SH-SY5Y (cell line): ENCODE data around the gene KIF26B.

ENCODE experiments used
- GATA2 ChIP-seq: IDR thresholded peaks from 2 replicates; pipeline ENCODE4 v1.6.1; 2011; ENCODE audit warnings: mild to moderate bottlenecking, low read depth, low read length
- GATA3 ChIP-seq: IDR thresholded peaks from 2 replicates; pipeline ENCODE4 v1.6.1; 2011; ENCODE audit warnings: low read depth, mild to moderate bottlenecking, low read length, moderate library complexity

KIF26B gene

GRCh38 chr1:245516284-245516759, 361.5 kb downstream of the KIF26B start:
- no peak for TF ChIP-seq GATA3
- TF ChIP-seq GATA2 = no peak

GRCh38 chr1:245520611-245521010, 365.8 kb downstream of the KIF26B start:
- TF ChIP-seq GATA3 = no peak
- TF ChIP-seq GATA2 = no peak

- TF ChIP-seq GATA2 (no peak), GATA3 (no peak)
Measured at GRCh38 chr1:245526141-245526540, 371.4 kb downstream of the KIF26B start.

GRCh38 chr1:245528258-245528635, 373.5 kb downstream of the KIF26B start:
- TF ChIP-seq GATA2 (no peak), GATA3 (no peak)

GRCh38 chr1:245530937-245531336, 376.2 kb downstream of the KIF26B start:
- TF ChIP-seq GATA2 (no peak), GATA3 (no peak)

- TF ChIP-seq GATA3 (no peak), GATA2 (no peak)
Measured at GRCh38 chr1:245537992-245538391, 383.2 kb downstream of the KIF26B start.

- no peak for TF ChIP-seq GATA3
- TF ChIP-seq GATA2 = no peak
Measured at GRCh38 chr1:245538671-245539070, 383.9 kb downstream of the KIF26B start.

- no peak for TF ChIP-seq GATA2
- no peak for TF ChIP-seq GATA3
Measured at GRCh38 chr1:245541369-245541768, 386.6 kb downstream of the KIF26B start.

GRCh38 chr1:245542365-245542764, 387.6 kb downstream of the KIF26B start:
- TF ChIP-seq GATA3 = no peak
- TF ChIP-seq GATA2 = no peak

- TF ChIP-seq GATA3 (no peak), GATA2 (no peak)
Measured at GRCh38 chr1:245544236-245544635, 389.5 kb downstream of the KIF26B start.

GRCh38 chr1:245546875-245547274, 392.1 kb downstream of the KIF26B start:
- TF ChIP-seq GATA2 (no peak), GATA3 (no peak)

- TF ChIP-seq GATA2 (no peak), GATA3 (no peak)
Measured at GRCh38 chr1:245549996-245550719, 395.4 kb downstream of the KIF26B start.

- TF ChIP-seq GATA3 = no peak
- no peak for TF ChIP-seq GATA2
Measured at GRCh38 chr1:245550720-245551043, 395.9 kb downstream of the KIF26B start.

GRCh38 chr1:245551536-245551935, 396.8 kb downstream of the KIF26B start:
- TF ChIP-seq GATA2 = no peak
- TF ChIP-seq GATA3 = no peak

GRCh38 chr1:245552331-245552730, 397.5 kb downstream of the KIF26B start:
- TF ChIP-seq GATA2 (no peak), GATA3 (no peak)

- TF ChIP-seq GATA2 (no peak), GATA3 (no peak)
Measured at GRCh38 chr1:245556057-245556456, 401.3 kb downstream of the KIF26B start.
